ENCODE results near the gene RUNX3. TPM values are rescaled to one million over a fixed set of nuclear protein-coding genes. Genes with fewer than 3 reads are reported as not detected.

RUNX3 gene
- total RNA-seq, 1 experiment from 2014 or later = 0.33 TPM

DNA sequence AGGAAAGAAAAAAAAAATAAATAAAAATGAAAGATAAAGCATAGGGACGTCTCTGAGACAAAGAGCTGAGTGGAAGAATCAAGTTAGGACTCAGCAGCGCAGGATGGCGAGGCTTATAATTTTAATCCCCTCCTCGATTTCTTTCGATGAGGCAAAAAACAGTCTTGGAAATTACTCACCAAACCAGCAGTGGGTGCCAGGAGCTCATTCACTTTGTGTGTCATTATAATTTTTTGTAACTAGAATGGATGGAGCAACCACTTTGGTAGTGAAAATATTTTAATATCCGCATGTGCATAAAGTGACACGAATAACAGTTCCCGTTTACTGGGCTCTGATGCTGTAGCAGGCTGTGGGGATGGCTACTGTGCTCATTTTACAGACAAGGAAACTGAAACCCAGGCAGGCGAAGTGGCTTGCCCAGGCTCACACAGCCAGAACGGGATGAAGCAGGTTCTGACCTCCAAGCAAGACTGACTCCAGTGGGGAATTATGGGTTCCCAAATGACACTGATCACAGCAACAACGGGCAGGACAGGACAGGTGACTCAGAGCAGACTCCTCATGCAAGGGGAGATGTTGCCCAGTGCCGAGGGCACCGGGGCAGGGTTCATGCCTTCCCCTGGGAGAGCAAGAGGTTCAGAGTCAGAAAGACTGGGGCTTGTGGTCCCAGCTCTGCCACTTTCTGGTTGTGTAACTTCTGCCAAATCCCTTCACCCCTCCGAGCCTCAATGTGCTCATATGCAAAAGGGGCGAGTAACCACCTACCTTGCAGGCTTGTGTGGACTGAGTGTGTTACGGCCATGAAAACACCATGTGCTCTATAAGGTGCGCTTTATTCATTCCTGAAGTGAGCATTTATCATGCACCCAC is 63.6 kb downstream of the RUNX3 start:
- no peaks in the 10 kb centered on the region; a peak in 1 of 5 replicates for H3K9me3 Mint-ChIP-seq
- Histone ChIP-seq H2BK5ac (ENCODE audit: insufficient read length, low read length) (no peak overlapping the region), H2BK120ac (ENCODE audit: low read depth, low read length, poor library complexity, severe bottlenecking) (no peak overlapping the region), H3K79me2 (ENCODE audit: insufficient read depth, low read length) (no peaks in the 10 kb centered on the region), H3K27ac (ENCODE audit: insufficient read length, low read depth, low read length) (no peak overlapping the region), H3K79me1 (ENCODE audit: insufficient read depth, low read depth, low read length, poor library complexity, severe bottlenecking) (no peaks in the 10 kb centered on the region), H4K8ac (replicated peaks; ENCODE audit: insufficient read length, low read depth, low read length) (no peak overlapping the region), H3K56ac (ENCODE audit: insufficient read length, low read depth, low read length) (no peak overlapping the region), H3K14ac (ENCODE audit: insufficient read depth, low read length) (no peak overlapping the region), H4K91ac (ENCODE audit: insufficient read length, low read depth, low read length) (no peak overlapping the region), H2AFZ (ENCODE audit: low read length) (no peak overlapping the region), H3K4me2 (ENCODE audit: insufficient read depth, insufficient read length, low read length) (no peak overlapping the region), H2BK12ac (ENCODE audit: insufficient read length, low read depth, low read length) (no peak overlapping the region), H3K27me3 (ENCODE audit: insufficient read depth, low read length) (no peaks in the 10 kb centered on the region), H3T11ph (ENCODE audit: low read length) (no peak overlapping the region), H3K23me2 (ENCODE audit: insufficient read length, low read depth, low read length, poor library complexity, severe bottlenecking) (no peaks in the 10 kb centered on the region), H4K5ac (ENCODE audit: insufficient read length, low read depth, low read length) (no peak overlapping the region), H3K23ac (ENCODE audit: insufficient read length, low read depth, low read length) (no peak overlapping the region), H3K18ac (ENCODE audit: insufficient read length, low read depth, low read length) (no peak overlapping the region), H3K4me1 (ENCODE audit: insufficient read depth, low read length) (no peaks in the 10 kb centered on the region), H2BK15ac (ENCODE audit: low read depth, low read length) (no peak overlapping the region), H4K20me1 (ENCODE audit: control insufficient read depth, insufficient read depth, insufficient read length) (no peaks in the 10 kb centered on the region), H2BK20ac (ENCODE audit: low read depth, low read length, poor library complexity, severe bottlenecking) (no peak overlapping the region), H3K9me3 (ENCODE audit: control insufficient read depth, low read depth, low read length) (no peaks in the 10 kb centered on the region), H2AK5ac (ENCODE audit: insufficient read length, low read length) (no peak overlapping the region), H3K4ac (ENCODE audit: low read depth, low read length) (no peak overlapping the region), H3K9ac (ENCODE audit: extremely low read depth, insufficient read length, low read length) (no peak overlapping the region)
- no peak for DNase-seq
- H3K27me3 Mint-ChIP-seq (ENCODE audit: low read depth) = peaks cover 5% of the 10 kb centered on the region
- no peaks in the 10 kb centered on the region for H3K36me3 Mint-ChIP-seq (ENCODE audit: insufficient read depth in 1 of 3, low read depth in 3 of 3)
- TF ChIP-seq, protein P1, sequence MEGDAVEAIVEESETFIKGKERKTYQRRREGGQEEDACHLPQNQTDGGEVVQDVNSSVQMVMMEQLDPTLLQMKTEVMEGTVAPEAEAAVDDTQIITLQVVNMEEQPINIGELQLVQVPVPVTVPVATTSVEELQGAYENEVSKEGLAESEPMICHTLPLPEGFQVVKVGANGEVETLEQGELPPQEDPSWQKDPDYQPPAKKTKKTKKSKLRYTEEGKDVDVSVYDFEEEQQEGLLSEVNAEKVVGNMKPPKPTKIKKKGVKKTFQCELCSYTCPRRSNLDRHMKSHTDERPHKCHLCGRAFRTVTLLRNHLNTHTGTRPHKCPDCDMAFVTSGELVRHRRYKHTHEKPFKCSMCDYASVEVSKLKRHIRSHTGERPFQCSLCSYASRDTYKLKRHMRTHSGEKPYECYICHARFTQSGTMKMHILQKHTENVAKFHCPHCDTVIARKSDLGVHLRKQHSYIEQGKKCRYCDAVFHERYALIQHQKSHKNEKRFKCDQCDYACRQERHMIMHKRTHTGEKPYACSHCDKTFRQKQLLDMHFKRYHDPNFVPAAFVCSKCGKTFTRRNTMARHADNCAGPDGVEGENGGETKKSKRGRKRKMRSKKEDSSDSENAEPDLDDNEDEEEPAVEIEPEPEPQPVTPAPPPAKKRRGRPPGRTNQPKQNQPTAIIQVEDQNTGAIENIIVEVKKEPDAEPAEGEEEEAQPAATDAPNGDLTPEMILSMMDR (conservative IDR thresholded peaks at IDR 0.05) = no peak
- no CpG with 5 or more reads among the region's 17 CpGs for WGBS (ENCODE audit: extremely low coverage, insufficient read length, low lambda C conversion rate)
- no peak overlapping the region; a peak in 1 of 7 replicates for H3K27ac Mint-ChIP-seq
- no peak overlapping the region for H3K4me3 Mint-ChIP-seq
- H3K4me1 Mint-ChIP-seq = peaks cover 12 to 21% of the 10 kb centered on the region in 2 experiments

Measured in H9 (cell line).